Measurements from ENCODE around the gene CDCA5.

CDCA5 gene

GRCh38 chr11:65067446-65067845 is 16.4 kb downstream of the CDCA5 start:
- Histone ChIP-seq H2BK12ac (ENCODE audit: low read length in 2 of 2) (no peak overlapping the region), H3K18ac (ENCODE audit: low read depth in 1 of 2, low read length in 2 of 2) (no peak overlapping the region), H3K4me1 (ENCODE audit: control insufficient read depth, insufficient read depth, low read depth, low read length) (no peaks in the 10 kb centered on the region), H3K9ac (ENCODE audit: low read length) (no peak overlapping the region), H3K9me3 (ENCODE audit: control insufficient read depth, low read length) (no peaks in the 10 kb centered on the region), H2BK5ac (ENCODE audit: low read depth, low read length, poor library complexity, severe bottlenecking) (no peak overlapping the region), H2AK5ac (ENCODE audit: low read length, severe bottlenecking) (no peak overlapping the region), H3K23ac (ENCODE audit: low read length in 2 of 2) (no peak overlapping the region), H3K4ac (ENCODE audit: low read depth in 1 of 2, low read length in 2 of 2) (no peak overlapping the region), H3K14ac (ENCODE audit: low read length in 2 of 2) (no peak overlapping the region), H4K91ac (ENCODE audit: low read length) (no peak overlapping the region), H2BK120ac (ENCODE audit: low read depth, low read length) (no peak overlapping the region), H3K79me1 (replicated peaks; ENCODE audit: low read length, poor library complexity, severe bottlenecking) (no peaks in the 10 kb centered on the region), H3K36me3 (ENCODE audit: control insufficient read depth in 1 of 2, insufficient read depth in 2 of 2, low read depth in 1 of 2, low read length in 2 of 2) (no peaks in the 10 kb centered on the region), H2AFZ (ENCODE audit: low read depth, low read length) (no peak overlapping the region), H3K4me2 (ENCODE audit: low read length, poor library complexity, severe bottlenecking) (no peak overlapping the region), H4K8ac (ENCODE audit: low read length) (no peak overlapping the region), H3K27ac (ENCODE audit: low read length, poor library complexity, severe bottlenecking) (no peak overlapping the region), H3K4me3 (ENCODE audit: insufficient read depth in 1 of 2, low read depth in 1 of 2, low read length in 2 of 2) (no peak overlapping the region), H2BK15ac (ENCODE audit: low read depth, poor library complexity, severe bottlenecking) (no peak overlapping the region), H3K27me3 (ENCODE audit: control insufficient read depth in 1 of 2, insufficient read depth in 1 of 2, low read length in 2 of 2) (peaks cover 3 to 9% of the 10 kb centered on the region in 2 experiments)
- DNase-seq: no peak
- 81% methylated on average over 8 of the region's 10 CpGs for WGBS

- Histone ChIP-seq H3K9me3 (ENCODE audit: control insufficient read depth, low read length) (no peaks in the 10 kb centered on the region), H3K9ac (ENCODE audit: low read length) (no peak overlapping the region), H3K23ac (ENCODE audit: low read length in 2 of 2) (no peak overlapping the region), H2BK5ac (ENCODE audit: low read depth, low read length, poor library complexity, severe bottlenecking) (no peak overlapping the region), H2BK120ac (ENCODE audit: low read depth, low read length) (no peak overlapping the region), H3K4me2 (ENCODE audit: low read length, poor library complexity, severe bottlenecking) (no peak overlapping the region), H3K18ac (ENCODE audit: low read depth in 1 of 2, low read length in 2 of 2) (no peak overlapping the region), H3K27ac (ENCODE audit: low read length, poor library complexity, severe bottlenecking) (no peak overlapping the region), H3K79me1 (replicated peaks; ENCODE audit: low read length, poor library complexity, severe bottlenecking) (no peaks in the 10 kb centered on the region), H2AK5ac (ENCODE audit: low read length, severe bottlenecking) (no peak overlapping the region), H4K91ac (ENCODE audit: low read length) (no peak overlapping the region), H3K27me3 (ENCODE audit: control insufficient read depth in 1 of 2, insufficient read depth in 1 of 2, low read length in 2 of 2) (peaks cover 3 to 12% of the 10 kb centered on the region in 2 experiments), H3K14ac (ENCODE audit: low read length in 2 of 2) (no peak overlapping the region), H3K4me3 (ENCODE audit: insufficient read depth in 1 of 2, low read depth in 1 of 2, low read length in 2 of 2) (no peak overlapping the region), H3K36me3 (ENCODE audit: control insufficient read depth in 1 of 2, insufficient read depth in 2 of 2, low read depth in 1 of 2, low read length in 2 of 2) (no peaks in the 10 kb centered on the region), H4K8ac (ENCODE audit: low read length) (no peak overlapping the region), H3K4me1 (ENCODE audit: control insufficient read depth, insufficient read depth, low read depth, low read length) (no peaks in the 10 kb centered on the region), H2BK12ac (ENCODE audit: low read length in 2 of 2) (no peak overlapping the region), H3K4ac (ENCODE audit: low read depth in 1 of 2, low read length in 2 of 2) (no peak overlapping the region), H2AFZ (ENCODE audit: low read depth, low read length) (no peak overlapping the region), H2BK15ac (ENCODE audit: low read depth, poor library complexity, severe bottlenecking) (no peak overlapping the region)
- WGBS: 80% methylated on average over 4 of the region's 4 CpGs
- no peak for DNase-seq
Measured at GRCh38 chr11:65066805-65067291, 17.0 kb downstream of the CDCA5 start.

- H4K8ac ChIP-seq (ENCODE audit: low read length): no peak overlapping the region
- no peak overlapping the region for H2BK120ac ChIP-seq (ENCODE audit: low read depth, low read length)
- H3K23ac ChIP-seq (ENCODE audit: low read length in 2 of 2): no peak overlapping the region
- H3K14ac ChIP-seq (ENCODE audit: low read length in 2 of 2): no peak overlapping the region
- no peak overlapping the region for H2AFZ ChIP-seq (ENCODE audit: low read depth, low read length)
- no peaks in the 10 kb centered on the region for H3K9me3 ChIP-seq (ENCODE audit: control insufficient read depth, low read length)
- H2BK15ac ChIP-seq (ENCODE audit: low read depth, poor library complexity, severe bottlenecking): no peak overlapping the region
- DNase-seq: no peak
- no peak overlapping the region for H3K4me3 ChIP-seq (ENCODE audit: insufficient read depth in 1 of 2, low read depth in 1 of 2, low read length in 2 of 2)
- H4K91ac ChIP-seq (ENCODE audit: low read length): no peak overlapping the region
- H3K9ac ChIP-seq (ENCODE audit: low read length): no peak overlapping the region
- H2BK12ac ChIP-seq (ENCODE audit: low read length in 2 of 2): no peak overlapping the region
- no peak overlapping the region for H3K4ac ChIP-seq (ENCODE audit: low read depth in 1 of 2, low read length in 2 of 2)
- H2BK5ac ChIP-seq (ENCODE audit: low read depth, low read length, poor library complexity, severe bottlenecking): no peak overlapping the region
- no peaks in the 10 kb centered on the region for H3K4me1 ChIP-seq (ENCODE audit: control insufficient read depth, insufficient read depth, low read depth, low read length)
- no peak overlapping the region for H2AK5ac ChIP-seq (ENCODE audit: low read length, severe bottlenecking)
- H3K18ac ChIP-seq (ENCODE audit: low read depth in 1 of 2, low read length in 2 of 2): no peak overlapping the region
- WGBS: 80% methylated on average over 11 of the region's 11 CpGs
- H3K4me2 ChIP-seq (ENCODE audit: low read length, poor library complexity, severe bottlenecking): no peak overlapping the region
- H3K27ac ChIP-seq (ENCODE audit: low read length, poor library complexity, severe bottlenecking): no peak overlapping the region
- no peaks in the 10 kb centered on the region for H3K36me3 ChIP-seq (ENCODE audit: control insufficient read depth in 1 of 2, insufficient read depth in 2 of 2, low read depth in 1 of 2, low read length in 2 of 2)
- H3K79me1 ChIP-seq (replicated peaks; ENCODE audit: low read length, poor library complexity, severe bottlenecking): no peaks in the 10 kb centered on the region
- peaks cover 3 to 12% of the 10 kb centered on the region in 2 experiments for H3K27me3 ChIP-seq (ENCODE audit: control insufficient read depth in 1 of 2, insufficient read depth in 1 of 2, low read length in 2 of 2)
Measured at GRCh38 chr11:65066315-65066714, 17.5 kb downstream of the CDCA5 start.

- Histone ChIP-seq H3K9me3 (ENCODE audit: control insufficient read depth, low read length) (no peaks in the 10 kb centered on the region), H3K23ac (ENCODE audit: low read length in 2 of 2) (no peak overlapping the region), H2BK15ac (ENCODE audit: low read depth, poor library complexity, severe bottlenecking) (no peak overlapping the region), H4K91ac (ENCODE audit: low read length) (no peak overlapping the region), H2AK5ac (ENCODE audit: low read length, severe bottlenecking) (no peak overlapping the region), H3K27me3 (ENCODE audit: control insufficient read depth in 1 of 2, insufficient read depth in 1 of 2, low read length in 2 of 2) (peaks cover 3 to 12% of the 10 kb centered on the region in 2 experiments), H2BK5ac (ENCODE audit: low read depth, low read length, poor library complexity, severe bottlenecking) (no peak overlapping the region), H3K9ac (ENCODE audit: low read length) (no peak overlapping the region), H3K36me3 (ENCODE audit: control insufficient read depth in 1 of 2, insufficient read depth in 2 of 2, low read depth in 1 of 2, low read length in 2 of 2) (no peaks in the 10 kb centered on the region), H2AFZ (ENCODE audit: low read depth, low read length) (no peak overlapping the region), H2BK12ac (ENCODE audit: low read length in 2 of 2) (no peak overlapping the region), H3K4me2 (ENCODE audit: low read length, poor library complexity, severe bottlenecking) (no peak overlapping the region), H4K8ac (ENCODE audit: low read length) (no peak overlapping the region), H3K27ac (ENCODE audit: low read length, poor library complexity, severe bottlenecking) (no peak overlapping the region), H2BK120ac (ENCODE audit: low read depth, low read length) (no peak overlapping the region), H3K18ac (ENCODE audit: low read depth in 1 of 2, low read length in 2 of 2) (no peak overlapping the region), H3K14ac (ENCODE audit: low read length in 2 of 2) (no peak overlapping the region), H3K79me1 (replicated peaks; ENCODE audit: low read length, poor library complexity, severe bottlenecking) (no peaks in the 10 kb centered on the region), H3K4ac (ENCODE audit: low read depth in 1 of 2, low read length in 2 of 2) (no peak overlapping the region), H3K4me3 (ENCODE audit: insufficient read depth in 1 of 2, low read depth in 1 of 2, low read length in 2 of 2) (no peak overlapping the region), H3K4me1 (ENCODE audit: control insufficient read depth, insufficient read depth, low read depth, low read length) (no peaks in the 10 kb centered on the region)
- DNase-seq: no peak
- 69% methylated on average over 7 of the region's 7 CpGs for WGBS
Measured at GRCh38 chr11:65065851-65066250, 18.0 kb downstream of the CDCA5 start.
